Measurements from ENCODE around the gene CRACR2A.

The CRACR2A gene

DNA sequence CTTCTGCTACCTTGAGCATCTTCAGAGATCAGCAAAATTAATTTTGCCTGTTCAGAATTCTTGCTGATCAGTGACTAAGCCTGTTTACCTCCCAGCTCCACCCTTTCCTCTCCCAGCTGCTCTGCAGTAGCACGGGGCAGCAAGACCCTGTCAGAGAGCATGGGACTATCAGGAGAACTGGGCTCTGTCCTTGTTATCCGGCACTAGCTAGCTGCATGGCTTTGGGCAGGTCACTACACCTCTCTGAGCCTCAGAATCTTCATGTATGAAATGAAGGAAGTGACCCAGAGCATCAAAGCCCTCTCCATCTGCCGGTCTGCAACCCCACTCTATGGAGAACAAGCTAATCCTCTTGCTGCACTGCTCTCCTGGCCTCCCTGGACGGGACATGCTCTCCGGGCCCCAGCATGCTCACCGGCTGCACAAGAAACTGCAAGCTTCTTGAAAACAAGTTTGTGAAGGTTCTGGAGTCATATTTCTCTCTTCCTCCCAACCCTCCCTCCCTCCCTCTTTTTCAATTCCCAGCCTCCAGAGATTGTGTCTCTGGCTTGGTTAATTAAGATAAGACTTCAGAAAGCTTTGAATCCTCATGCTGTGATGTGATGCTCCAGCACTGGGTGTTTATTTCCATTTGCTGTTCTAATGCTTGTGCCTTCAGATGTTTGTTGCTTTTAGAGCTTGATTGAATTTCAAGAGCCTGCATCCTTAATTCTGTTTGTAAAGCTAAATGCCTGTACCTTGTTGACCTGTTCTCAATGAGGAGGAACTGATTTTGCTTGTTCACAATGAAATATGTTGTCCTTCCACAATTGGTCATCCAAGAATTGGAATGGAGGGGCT is 101.1 kb downstream of the CRACR2A start:
- DNase-seq (ENCODE audit: low spot score): no peak

DNA sequence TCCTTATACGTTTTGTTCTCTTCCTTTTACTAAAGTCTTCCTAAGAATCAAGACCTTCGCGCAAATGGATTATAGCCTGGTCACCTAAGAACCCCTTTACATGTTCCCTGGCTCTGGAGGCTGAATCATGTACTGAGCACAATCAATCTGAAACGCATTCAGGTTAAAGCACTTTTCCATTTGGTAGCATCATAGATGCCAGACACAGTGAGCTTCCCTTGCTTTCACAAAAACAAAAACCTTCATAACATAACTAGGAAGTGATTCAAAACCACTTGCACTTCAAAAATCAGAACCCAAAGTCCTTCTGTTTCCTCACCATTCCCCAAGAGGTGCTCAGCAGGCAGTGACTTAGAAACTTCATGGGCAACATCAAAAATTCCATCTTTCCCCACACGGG is 105.4 kb downstream of the CRACR2A start:
- no peak for DNase-seq (ENCODE audit: low spot score)

DNA sequence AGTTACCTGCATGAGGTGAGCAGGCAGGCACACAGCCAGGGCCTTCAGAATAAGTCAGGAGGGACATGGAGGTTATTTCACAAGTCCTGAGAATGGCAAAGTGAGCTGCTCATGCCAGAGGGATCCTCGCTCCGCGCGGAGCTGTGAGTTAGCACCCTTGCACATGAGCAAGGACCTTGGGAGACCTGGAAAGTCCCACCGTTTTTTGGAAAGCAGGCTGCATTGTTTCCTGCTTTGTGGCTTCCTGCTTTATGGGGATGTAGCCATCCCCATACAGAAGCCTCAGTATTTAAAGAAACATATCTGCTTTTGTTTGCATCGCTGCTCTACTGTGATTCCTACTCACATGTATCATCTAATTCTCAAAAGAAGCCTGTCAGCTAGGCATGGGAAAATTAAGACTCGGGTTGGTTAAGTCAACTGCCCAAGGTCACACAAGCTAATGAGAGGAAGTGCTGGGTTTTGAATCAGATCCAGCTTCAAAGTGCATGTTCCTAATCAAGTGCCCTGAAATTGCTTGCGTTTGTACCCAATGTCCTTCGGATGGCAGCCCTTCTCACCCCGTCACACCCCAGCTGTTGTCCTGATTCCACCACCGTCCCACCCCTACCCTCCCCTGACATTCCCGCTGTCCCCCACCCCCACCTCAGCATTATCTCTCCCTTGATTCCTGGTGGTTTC is 106.2 kb downstream of the CRACR2A start:
- peak; percentile 75 for DNase-seq (ENCODE audit: low spot score)

DNA sequence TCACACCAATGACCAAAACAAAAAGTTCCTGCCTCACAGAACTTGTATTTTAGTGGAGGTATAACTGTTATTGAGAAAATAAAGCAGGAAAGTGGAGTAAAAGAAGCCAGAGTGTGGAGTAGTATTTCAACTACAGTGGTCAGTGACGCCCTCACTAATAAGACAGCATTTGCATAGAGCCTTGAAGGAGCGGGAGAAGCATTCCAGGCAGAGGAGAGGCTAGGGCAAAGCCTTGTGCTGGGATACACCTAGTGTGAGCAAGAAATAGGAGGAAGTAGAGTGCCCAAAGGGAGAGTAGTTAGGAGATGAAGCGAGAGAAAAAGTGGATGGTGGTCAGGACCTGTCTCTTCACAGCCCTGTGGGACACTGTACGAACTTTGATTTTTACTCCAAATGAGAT is 107.8 kb downstream of the CRACR2A start:
- DNase-seq (ENCODE audit: low spot score): no peak

DNA sequence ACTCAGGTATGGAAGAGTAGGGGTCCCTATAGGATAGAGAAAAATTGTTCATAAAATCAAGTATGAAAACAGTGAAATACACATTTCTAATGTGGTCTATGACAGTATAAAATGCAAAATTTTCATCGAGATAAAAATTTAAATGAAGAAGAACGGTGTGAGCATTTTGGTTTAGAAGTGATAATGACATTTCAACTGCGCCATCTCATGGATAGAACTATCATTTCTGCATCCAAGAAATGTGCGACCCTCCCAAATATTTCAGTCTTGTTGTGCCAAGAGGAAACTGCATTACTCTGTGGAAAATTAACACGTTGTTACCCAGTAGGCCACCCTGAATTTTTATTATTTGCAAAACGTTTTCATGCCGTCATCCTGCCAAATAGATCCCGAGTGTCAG is 108.8 kb downstream of the CRACR2A start:
- DNase-seq (ENCODE audit: low spot score): no peak

DNA sequence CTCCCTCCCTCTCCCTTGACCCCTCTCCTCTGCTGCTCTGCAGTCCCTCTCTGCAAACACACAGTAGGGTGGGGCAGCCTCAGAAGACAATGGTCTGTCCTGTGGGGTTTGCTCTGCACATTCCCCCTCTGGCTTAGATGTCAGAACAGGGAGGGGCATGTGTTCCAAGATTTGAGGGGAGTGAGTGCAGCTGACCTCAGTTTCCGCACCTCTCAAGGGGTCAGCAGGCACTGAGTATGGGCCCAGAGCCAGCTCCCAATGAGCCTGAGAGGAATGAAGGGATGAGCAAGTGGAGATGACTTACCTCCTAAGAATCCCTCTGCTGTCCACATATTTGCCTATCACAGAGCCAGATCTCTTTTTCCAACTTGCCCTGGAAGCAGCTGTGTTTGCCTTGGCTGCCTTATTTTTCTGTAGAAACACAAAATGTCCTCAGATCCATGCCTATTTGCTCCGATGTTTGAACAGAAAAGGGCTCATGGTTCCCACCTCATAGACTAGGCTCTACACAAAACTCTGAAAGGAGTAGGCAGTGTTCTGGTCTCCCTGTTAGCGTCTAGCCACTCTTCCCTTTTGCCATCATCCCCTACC is 111.4 kb downstream of the CRACR2A start:
- DNase-seq (ENCODE audit: low spot score): peak; percentile 66

DNA sequence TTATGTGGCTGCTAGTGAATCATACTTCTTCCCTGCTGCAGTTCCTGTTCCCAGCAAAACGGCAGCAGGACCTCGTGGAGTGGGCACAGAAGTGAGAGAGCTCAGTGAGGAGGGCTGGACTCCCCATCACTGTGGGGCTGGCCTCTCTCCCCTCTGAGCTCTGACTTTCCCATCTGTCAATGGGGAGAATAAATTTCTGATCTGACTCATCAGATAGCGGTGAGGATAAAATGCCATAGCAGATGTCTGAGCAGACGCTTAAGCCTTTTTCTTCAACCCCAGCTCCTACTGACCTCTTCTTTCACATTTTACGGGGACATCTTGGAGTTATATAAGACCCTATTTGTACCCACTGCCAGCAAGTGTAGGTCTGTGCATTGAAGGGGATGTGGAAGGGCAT is 116.6 kb downstream of the CRACR2A start:
- DNase-seq (ENCODE audit: low spot score): no peak

DNA sequence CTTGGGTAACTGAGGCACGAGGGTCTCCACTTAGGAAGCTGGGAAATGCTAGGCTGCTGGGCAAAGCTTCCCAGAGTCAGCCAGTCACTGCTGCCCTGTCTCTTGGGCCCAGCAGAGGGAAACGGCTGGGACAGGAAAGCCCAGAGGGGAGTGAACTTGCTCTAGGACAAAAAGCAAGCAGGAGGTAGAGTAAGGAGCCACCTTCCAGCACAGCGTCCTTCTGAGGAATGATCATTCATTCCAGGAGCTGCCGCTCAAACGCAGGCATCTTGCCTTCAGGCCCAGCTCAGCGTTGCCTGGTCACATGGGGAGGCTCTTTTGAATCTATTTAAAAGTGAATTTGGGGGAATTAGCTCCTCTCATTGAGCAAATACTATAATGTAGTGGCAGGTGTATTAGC is 118.6 kb downstream of the CRACR2A start:
- DNase-seq (ENCODE audit: low spot score): no peak

DNA sequence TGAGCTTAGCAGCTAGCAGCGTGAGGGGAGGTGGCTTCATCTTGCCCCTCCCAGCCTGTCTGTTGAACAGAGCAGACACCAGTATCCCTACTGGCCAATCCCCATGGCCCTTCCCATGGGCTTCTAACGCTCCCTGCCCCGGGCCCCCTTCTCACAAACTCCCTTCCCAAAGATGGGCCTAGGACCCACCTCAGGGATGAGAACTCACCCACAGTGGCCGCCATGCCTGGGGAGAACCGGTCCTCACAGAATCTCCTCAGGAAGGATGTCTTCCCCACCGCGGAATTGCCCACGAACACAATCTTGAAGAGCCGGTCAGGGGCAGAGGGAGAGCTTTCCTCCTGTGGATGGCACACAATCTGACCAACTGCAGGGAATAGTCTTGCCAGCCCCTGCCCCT is 119.5 kb downstream of the CRACR2A start:
- no peak for DNase-seq (ENCODE audit: low spot score)

DNA sequence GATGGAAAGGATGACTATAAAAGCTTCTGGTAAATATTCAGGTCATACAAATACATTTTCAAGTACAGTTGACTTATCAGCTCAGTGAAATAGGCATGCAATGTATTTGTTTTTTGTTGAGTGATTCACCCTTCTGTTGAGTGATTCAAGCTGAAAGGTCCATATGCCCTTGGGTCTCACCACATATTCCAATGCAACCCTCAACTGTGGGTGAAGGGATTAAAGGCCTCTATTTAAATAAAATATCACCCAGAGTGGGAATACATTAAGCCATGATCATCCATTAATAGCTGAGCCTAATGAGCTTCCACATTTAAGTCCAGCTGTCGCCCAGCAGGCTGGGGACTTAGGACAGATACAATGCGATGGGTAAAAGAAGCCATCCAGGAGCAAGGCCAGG is 120.2 kb downstream of the CRACR2A start:
- DNase-seq (ENCODE audit: low spot score): no peak

DNA sequence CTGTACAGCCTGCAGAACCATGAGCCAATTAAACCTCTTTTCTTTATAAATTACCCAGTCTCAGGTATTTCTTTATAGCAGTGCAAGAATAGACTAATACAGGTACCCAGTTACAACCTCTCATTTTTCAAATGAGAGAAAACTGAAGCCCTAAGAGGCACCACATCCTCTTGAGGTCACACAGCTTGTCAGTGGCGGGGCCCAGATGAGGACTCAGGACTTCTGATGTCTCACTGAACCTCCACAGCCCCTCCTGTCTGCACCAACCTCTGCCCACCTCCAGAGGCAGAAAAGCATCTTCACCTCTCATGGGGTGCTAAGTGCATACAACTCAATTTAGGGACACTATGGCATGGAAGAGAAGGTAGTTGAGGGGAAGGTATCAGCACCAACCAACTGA is 120.7 kb downstream of the CRACR2A start:
- no peak for DNase-seq (ENCODE audit: low spot score)

DNA sequence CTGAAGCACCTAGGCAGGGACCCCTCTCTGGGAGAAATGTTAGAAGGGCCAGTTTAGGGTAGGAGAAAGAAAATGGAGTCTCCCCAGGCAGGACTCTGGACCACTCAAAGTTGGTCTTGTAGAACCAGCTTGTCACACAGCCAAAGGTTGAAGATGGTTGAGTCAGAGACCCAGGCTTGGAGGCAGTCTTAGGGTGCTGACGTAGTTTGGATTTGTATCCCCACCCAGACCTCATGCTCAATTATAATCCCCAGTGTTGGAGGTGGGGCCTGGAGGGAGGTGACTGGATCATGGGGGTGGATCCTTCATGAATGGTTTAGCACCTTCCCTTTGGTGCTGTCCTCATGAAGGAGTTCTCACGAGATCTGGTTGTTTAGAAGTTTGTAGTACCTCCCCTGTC is 121.2 kb downstream of the CRACR2A start:
- no peak for DNase-seq (ENCODE audit: low spot score)

DNA sequence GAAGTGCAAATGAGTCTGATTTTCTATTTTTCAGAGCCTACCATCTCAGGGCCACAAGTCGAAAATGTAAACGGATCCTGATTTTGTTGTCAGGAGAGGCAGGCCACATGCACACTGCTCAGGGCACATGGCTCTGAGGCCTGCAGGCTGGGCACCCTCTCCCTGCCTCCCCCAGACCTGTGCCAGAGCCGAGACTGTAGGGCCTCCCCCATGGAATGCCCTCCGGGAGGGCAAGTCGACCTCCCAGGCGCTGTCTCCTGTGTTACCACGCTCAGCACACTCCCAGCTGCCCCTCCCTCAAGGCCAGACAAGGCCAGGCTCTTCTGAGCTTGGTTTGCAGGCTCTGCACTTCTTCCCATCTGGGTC is 121.7 kb downstream of the CRACR2A start:
- no peak for DNase-seq (ENCODE audit: low spot score)

DNA sequence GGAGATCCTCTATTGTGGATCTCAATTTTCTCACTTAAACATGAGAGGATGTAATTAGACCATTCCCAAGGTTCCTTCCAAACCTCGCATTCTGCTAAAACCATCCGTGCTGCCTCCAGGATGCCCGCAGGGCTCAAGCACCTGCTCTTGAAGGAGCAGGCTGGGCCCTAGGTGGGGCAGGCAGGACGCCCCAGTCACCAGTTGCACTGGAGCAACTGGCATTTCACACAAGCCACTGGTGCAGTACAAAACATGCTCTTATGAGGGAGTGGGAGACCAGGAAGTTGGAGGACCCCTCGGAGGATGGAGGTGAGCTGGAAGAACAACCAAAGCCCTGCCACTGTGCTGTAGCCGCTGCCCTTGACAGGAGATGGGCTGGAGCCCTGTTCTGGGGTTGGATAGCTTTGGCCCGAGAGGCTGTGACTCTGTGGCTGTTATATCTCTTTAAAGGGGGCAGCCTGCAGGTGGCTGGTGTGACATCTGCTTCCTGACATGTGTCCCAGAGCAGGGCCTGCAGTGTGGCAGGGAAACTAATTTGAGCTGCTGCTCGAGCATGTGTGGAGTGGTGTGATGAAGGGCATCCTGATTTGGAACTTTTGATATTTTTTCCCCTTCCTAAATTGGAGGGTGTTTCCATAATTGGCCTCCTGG is 122.2 kb downstream of the CRACR2A start:
- no peak for DNase-seq (ENCODE audit: low spot score)

DNA sequence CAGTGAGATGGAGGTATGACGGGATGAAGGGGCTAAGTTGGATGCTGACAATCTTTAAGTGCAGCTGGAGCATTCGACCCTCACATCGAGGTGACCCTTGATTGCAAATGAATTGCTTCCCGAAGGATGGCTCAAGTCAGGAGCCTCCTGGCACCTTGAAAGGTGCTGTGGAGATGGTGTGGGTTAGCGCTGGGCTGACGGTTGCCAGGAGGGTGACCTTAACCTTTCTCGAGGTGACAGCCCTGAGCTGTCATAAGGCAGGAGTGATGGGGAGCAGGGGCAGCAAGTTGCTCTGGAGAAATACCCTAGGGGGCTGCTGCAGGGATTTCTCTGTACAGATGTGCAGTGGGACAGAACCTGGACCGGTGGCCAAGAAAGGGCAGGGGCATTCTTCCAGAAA is 122.8 kb downstream of the CRACR2A start:
- DNase-seq (ENCODE audit: low spot score): no peak

DNA sequence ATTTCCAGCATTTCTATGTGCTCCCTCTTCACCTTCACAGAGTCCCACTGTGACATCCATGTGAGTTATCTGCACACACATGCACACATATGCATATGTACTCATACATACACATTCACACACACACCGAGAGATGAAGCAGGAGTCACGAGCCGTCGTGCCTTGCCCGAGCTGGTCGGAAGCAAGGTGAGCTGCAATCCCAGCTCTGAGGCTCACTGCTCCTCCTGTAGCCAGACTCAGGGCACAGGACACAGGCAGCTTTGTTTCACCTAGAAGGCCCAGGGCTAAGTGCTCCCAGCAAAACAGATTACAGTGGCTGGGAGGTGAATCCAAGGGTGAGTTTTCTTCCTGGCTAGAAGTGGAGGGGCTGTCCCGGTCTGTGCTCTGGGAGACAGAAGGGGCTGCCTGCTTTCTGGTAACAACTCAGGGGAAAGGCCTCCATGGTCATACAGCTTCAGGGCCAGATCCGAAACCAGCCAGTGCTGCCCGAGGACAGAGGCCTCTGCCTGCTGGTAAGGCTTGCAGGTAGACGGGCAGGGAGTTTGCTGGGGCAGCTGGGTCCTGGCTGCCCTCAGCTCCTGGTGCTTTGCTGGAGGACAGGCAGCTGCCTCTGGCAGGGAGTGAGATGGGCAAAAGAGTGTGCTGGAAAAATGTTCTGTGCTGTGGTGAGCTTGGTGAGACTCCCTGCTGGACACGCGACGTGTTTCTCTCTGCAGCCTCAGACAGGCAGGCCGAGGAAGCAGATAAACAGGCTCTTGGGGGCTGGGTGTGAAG is 123.7 kb downstream of the CRACR2A start:
- DNase-seq (ENCODE audit: low spot score): no peak

DNA sequence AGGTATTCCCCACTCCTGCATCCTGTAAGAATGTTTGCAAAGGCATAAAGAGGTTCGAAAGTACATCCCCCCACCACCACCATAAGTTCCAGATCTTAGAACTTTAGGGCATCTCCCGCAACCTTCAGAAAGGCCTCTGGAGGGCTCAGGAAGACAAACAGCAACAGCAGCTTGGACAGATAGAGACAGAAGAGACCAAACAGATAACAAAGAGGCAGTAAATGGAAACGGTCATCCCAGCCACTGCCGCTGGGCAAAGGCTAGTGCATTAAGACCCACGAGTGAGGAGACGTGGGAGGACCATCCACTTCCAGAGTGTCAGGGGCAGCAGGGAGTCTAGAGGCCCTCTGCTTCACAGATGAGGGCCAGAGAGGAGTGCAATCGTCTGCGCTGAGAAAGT is 124.3 kb downstream of the CRACR2A start:
- DNase-seq (ENCODE audit: low spot score): no peak

DNA sequence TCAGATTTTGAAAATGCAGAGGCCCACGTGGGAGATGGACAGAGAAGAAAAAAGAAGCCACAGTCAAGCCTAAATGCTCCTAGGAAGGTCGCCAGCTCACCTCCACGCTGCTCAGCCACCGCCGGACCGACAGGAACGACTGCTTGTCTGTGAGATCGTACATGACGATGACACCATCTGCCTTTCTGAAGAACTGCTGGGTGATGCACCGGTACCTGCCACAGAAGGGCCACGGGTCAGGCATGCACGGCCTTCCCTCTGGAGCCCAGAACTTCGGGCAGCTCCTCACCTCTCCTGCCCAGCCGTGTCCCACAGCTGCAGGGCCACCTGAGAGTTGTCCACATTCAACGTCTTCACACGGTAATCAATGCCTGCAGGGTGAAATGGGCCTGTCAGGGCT is 125.6 kb downstream of the CRACR2A start:
- DNase-seq (ENCODE audit: low spot score): no peak

DNA sequence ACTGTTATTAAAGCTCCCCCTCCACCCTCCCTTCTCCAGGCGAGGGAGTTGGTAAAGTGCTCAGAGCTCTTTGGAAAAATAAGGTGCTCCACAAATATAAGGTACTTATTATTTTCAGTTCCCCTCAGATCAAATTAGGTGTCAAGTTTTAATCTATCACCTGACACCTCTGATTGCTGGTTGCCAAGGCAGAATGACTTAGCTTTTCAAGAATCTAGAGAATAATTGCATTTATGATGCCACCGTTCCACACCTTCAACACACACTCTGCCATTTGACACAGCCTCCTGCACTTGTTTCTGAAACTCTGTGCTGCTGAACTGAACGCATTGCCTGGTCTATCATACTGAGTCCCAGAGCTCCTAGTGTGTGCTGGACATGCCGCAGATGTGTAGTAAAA is 128.6 kb downstream of the CRACR2A start:
- DNase-seq (ENCODE audit: low spot score): no peak

DNA sequence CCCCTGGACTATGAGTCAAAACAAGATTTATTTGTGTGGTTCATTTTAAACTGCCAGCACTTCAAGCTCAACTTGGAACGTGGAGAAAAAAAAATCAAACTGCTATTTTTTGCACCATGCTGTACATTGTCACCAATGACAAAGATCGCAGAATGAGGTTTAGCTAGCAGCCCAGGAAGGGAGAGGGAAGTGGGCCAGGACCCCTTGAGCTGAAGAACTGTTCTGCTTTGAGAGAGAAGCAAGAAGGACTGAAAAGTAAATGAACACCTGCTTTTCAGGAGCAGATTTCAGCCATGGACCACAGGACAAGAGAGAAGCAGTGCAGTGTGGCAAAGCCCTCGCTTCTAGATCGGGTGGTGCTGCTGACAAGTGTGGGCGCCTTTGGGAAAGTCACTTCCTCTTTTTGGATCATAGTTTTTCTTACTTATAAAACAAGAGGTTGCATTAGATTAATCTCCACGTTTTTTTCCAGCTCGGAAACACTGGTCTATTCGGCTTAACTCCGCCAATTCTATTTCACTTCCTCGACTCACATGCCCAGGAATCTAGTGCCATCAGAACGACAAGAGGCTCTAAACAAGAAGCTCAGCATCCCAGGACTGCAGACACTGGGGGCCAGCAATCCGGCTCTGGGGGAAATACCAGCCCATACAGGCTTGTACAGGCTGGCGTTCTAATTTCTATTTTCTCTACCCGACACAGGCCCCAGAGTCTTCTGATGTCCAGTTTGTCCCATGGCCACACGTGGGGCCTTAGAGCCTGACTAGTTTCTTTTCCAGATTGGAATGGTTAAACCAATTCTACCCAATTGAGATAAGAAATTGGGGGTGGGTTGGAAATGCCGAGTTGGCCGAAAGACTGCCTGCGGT is 129.9 kb downstream of the CRACR2A start:
- no peak for DNase-seq (ENCODE audit: low spot score)

Measured in kidney tubule cell (primary cell).